GM12878 (cell line): ENCODE results near the gene HMGB4. TPM values are rescaled to one million over a fixed set of nuclear protein-coding genes. Genes with fewer than 3 reads are reported as not detected.

ENCODE experiments used
- ATAC-seq: fragments of 200-7000 bp; cut with Tn5 transposase; 3 replicates; pipeline ENCODE4 v1.9.1; 2020; ENCODE audit warnings: mild to moderate bottlenecking, moderate library complexity
- BruUV-seq: library from RNA; stranded (reverse); fragments of 400-500 nt; replicated peaks from 2 replicates; lab custom pipeline; 2021; lab: Mats Ljungman, UMichigan
- CTCF ChIA-PET: fragments of 300-600 bp; sonication (Branson Sonifier 250); formaldehyde crosslinking; extraction: SDS; loops from one replicate; lab custom pipeline; 2021; ENCODE audit warnings: inconsistent platforms; lab: Yijun Ruan, JAX
- POLR2A ChIA-PET: fragments of 350-600 bp; formaldehyde crosslinking; extraction: SDS; loops from one replicate; lab custom pipeline; 2021; ENCODE audit warnings: inconsistent platforms; lab: Charles Lee
- RAD21 ChIA-PET: fragments of 300-600 bp; sonication (Branson Sonifier 250); formaldehyde crosslinking; loops from one replicate; lab custom pipeline; 2023; ENCODE audit warnings: antibody characterized with exemption; ENCODE audit not compliant: unreplicated experiment; lab: Charles Lee
- SMC1A ChIA-PET: fragments of 300-600 bp; sonication (Branson Sonifier 250); formaldehyde crosslinking; loops from one replicate; lab custom pipeline; 2023; ENCODE audit not compliant: unreplicated experiment, uncharacterized antibody; lab: Charles Lee
- DNase-seq: peaks from one replicate; pipeline ENCODE4 v3.0.0-alpha.2; 2011; ENCODE audit warnings: low read depth, low spot score
- FAIRE-seq: peaks from 3 replicates; lab custom pipeline; 2011; peaks lifted over from hg19 to GRCh38; lab: Jason Lieb, UNC
- H2AFZ ChIP-seq: 2 replicates; pipeline ENCODE4 v1.6.0; 2011; ENCODE audit warnings: low read depth, low read length, control low read depth; ENCODE audit not compliant: control insufficient read depth
- H3K27ac ChIP-seq: 2 replicates; pipeline ENCODE4 v1.5.1; 2011; ENCODE audit warnings: control low read depth; ENCODE audit not compliant: control insufficient read depth, insufficient read depth
- H3K27me3 ChIP-seq, 2 experiments: replicated peaks in 1 of 2; 2 replicates each; pipeline versions ENCODE4 v1.6.0 to v1.6.1; 2011; ENCODE audit warnings: low read length in 1 of 2; ENCODE audit not compliant: control insufficient read depth in 2 of 2, insufficient read depth in 2 of 2
- H3K36me3 ChIP-seq, 2 experiments: 2 replicates each; pipeline ENCODE4 v1.5.1; 2011; ENCODE audit warnings: low read length in 1 of 2; ENCODE audit not compliant: control insufficient read depth in 2 of 2, insufficient read depth in 2 of 2
- H3K4me1 ChIP-seq: 2 replicates; pipeline ENCODE4 v1.6.1; 2011; ENCODE audit warnings: mild to moderate bottlenecking, low read length, moderate library complexity, mixed read lengths; ENCODE audit not compliant: control insufficient read depth, insufficient read depth
- H3K4me2 ChIP-seq: 2 replicates; pipeline ENCODE4 v1.6.0; 2011; ENCODE audit warnings: control low read depth; ENCODE audit not compliant: control insufficient read depth, insufficient read depth
- H3K4me3 ChIP-seq: fragments of 200-600 bp; sonication (generic); 2 replicates; pipeline ENCODE4 v1.5.1; 2016
- H3K79me2 ChIP-seq: 2 replicates; pipeline ENCODE4 v1.6.0; 2011; ENCODE audit warnings: low read length; ENCODE audit not compliant: control insufficient read depth, insufficient read depth
- H3K9ac ChIP-seq: 2 replicates; pipeline ENCODE4 v1.8.0; 2011; ENCODE audit warnings: low read length, control low read depth, mixed read lengths; ENCODE audit not compliant: control insufficient read depth, insufficient read depth
- H3K9me3 ChIP-seq: replicated peaks from 3 replicates; pipeline ENCODE4 v1.5.1; 2011; ENCODE audit warnings: mild to moderate bottlenecking, low read length; ENCODE audit not compliant: control insufficient read depth, insufficient read depth
- H4K20me1 ChIP-seq: 2 replicates; pipeline ENCODE4 v1.6.0; 2011; ENCODE audit not compliant: control insufficient read depth, insufficient read depth
- BACH1 ChIP-seq: fragments of 450-650 bp; IDR thresholded peaks from 2 replicates; pipeline ENCODE4 v1.6.1; 2017; ENCODE audit warnings: mild to moderate bottlenecking, borderline replicate concordance
- BMI1 ChIP-seq: fragments of 450-650 bp; IDR thresholded peaks from 2 replicates; pipeline ENCODE4 v1.6.1; 2016; ENCODE audit warnings: mild to moderate bottlenecking, moderate library complexity, borderline replicate concordance
- CBX3 ChIP-seq: fragments of 200-600 bp; sonication (generic); IDR thresholded peaks from 2 replicates; pipeline ENCODE4 v1.6.1; 2016; ENCODE audit warnings: low read depth, borderline replicate concordance
- CHD1 ChIP-seq: IDR thresholded peaks from 2 replicates; pipeline ENCODE4 v1.6.1; 2012; ENCODE audit warnings: low read depth, low read length, improper control_type of control experiment
- CTCF ChIP-seq, 3 experiments: IDR thresholded peaks in 2 of 3; conservative IDR thresholded peaks in 1 of 3; 2 replicates each; pipeline ENCODE4 v1.5.1; 2011; ENCODE audit warnings: low read depth in 3 of 3, low read length in 3 of 3, mild to moderate bottlenecking in 3 of 3, control low read depth in 2 of 3, moderate library complexity in 2 of 3, inconsistent platforms in 1 of 3, mixed read lengths in 1 of 3; ENCODE audit not compliant: control insufficient read depth in 2 of 3, insufficient read depth in 1 of 3; ENCODE audit errors: extremely low read depth in 1 of 3
- ESRRA ChIP-seq: IDR thresholded peaks from 2 replicates; pipeline ENCODE4 v1.6.1; 2012; ENCODE audit warnings: mild to moderate bottlenecking, low read length, improper control_type of control experiment
- ETV6 ChIP-seq, 2 experiments: fragments of 450-650 bp in 1 of 2; IDR thresholded peaks in 1 of 2; conservative IDR thresholded peaks in 1 of 2; 2 replicates each; pipeline ENCODE4 v1.6.1; 2014; ENCODE audit warnings: antibody characterized with exemption in 1 of 2, borderline replicate concordance in 1 of 2, low read depth in 1 of 2, mild to moderate bottlenecking in 1 of 2, moderate library complexity in 1 of 2
- GABPA ChIP-seq: IDR thresholded peaks from 2 replicates; pipeline ENCODE4 v1.6.1; 2014; ENCODE audit warnings: antibody characterized with exemption, low read depth, mild to moderate bottlenecking, inconsistent platforms
- HSF1 ChIP-seq: fragments of 150-350 bp; IDR thresholded peaks from 2 replicates; pipeline ENCODE4 v1.6.1; 2014; ENCODE audit warnings: mild to moderate bottlenecking, low read depth, low read length
- IKZF2 ChIP-seq, 2 experiments: fragments of 450-650 bp; IDR thresholded peaks; 2 replicates each; pipeline ENCODE4 v1.6.1; 2017; ENCODE audit warnings: mild to moderate bottlenecking in 2 of 2, moderate library complexity in 2 of 2
- LARP7 ChIP-seq: fragments of 450-650 bp; IDR thresholded peaks from 2 replicates; pipeline ENCODE4 v1.6.1; 2017; ENCODE audit warnings: mild to moderate bottlenecking
- MTA2 ChIP-seq: fragments of 450-650 bp; IDR thresholded peaks from 2 replicates; pipeline ENCODE4 v1.6.1; 2016; ENCODE audit warnings: low read depth, mild to moderate bottlenecking, moderate library complexity
- NBN ChIP-seq: fragments of 450-650 bp; IDR thresholded peaks from 2 replicates; pipeline ENCODE4 v1.6.1; 2016
- NR2C2 ChIP-seq: IDR thresholded peaks from 2 replicates; pipeline ENCODE4 v1.6.1; 2011; ENCODE audit warnings: borderline replicate concordance, low read depth; ENCODE audit not compliant: control insufficient read depth, insufficient read length
- RCOR1 ChIP-seq: conservative IDR thresholded peaks from 2 replicates; pipeline ENCODE4 v1.6.1; 2012; ENCODE audit warnings: low read depth, low read length, improper control_type of control experiment
- SMAD5 ChIP-seq: IDR thresholded peaks from 2 replicates; pipeline ENCODE4 v1.6.1; 2016; ENCODE audit warnings: antibody characterized with exemption, low read depth
- SP1 ChIP-seq: IDR thresholded peaks from one replicate; pipeline ENCODE4 v1.6.1; 2011; ENCODE audit warnings: low read depth, low read length
- USF1 ChIP-seq: IDR thresholded peaks from 2 replicates; pipeline ENCODE4 v1.6.1; 2011; ENCODE audit warnings: borderline replicate concordance, low read depth, mild to moderate bottlenecking, moderate library complexity, mixed read lengths, low read length; ENCODE audit not compliant: insufficient read depth; ENCODE audit errors: extremely low read length
- USF2 ChIP-seq: IDR thresholded peaks from 2 replicates; pipeline ENCODE4 v1.6.1; 2011; ENCODE audit warnings: low read depth, low read length, improper control_type of control experiment, borderline replicate concordance
- ZNF217 ChIP-seq: fragments of 450-650 bp; IDR thresholded peaks from 2 replicates; pipeline ENCODE4 v1.6.1; 2017; ENCODE audit warnings: antibody characterized with exemption, mild to moderate bottlenecking
- WGBS: methylation state at CpG from one replicate; pipeline ENCODE4 v1.1.6; 2016; ENCODE audit warnings: low lambda C conversion rate; ENCODE audit not compliant: insufficient replicate concordance, insufficient coverage; ENCODE audit errors: missing lambda C conversion rate; 5-methylcytosine and 5-hydroxymethylcytosine counted together
- in situ Hi-C: fragments of 300-500 bp; cut with MboI; formaldehyde crosslinking; loops from 9 replicates; pipeline ENCODE4 v1.14.3; 2018; ENCODE audit warnings: mixed read lengths
- intact Hi-C: fragments of 100-400 bp; cut with micrococcal nuclease; formaldehyde crosslinking; loops from one replicate; pipeline ENCODE4 v1.14.2; 2022; ENCODE audit not compliant: unreplicated experiment
- polyA plus RNA-seq, 11 experiments: library from polyadenylated mRNA; depleted of rRNA in 4 of 11; unstranded in 6 of 11; stranded (reverse) in 5 of 11; fragments of >200 nt; fragmentation: Nextera tagmentation in 4 of 11; fragmentation: Illumina TruSeq in 1 of 11; extraction: Ambion mirVana in 4 of 11; extraction: Trizol in 1 of 11; gene quantifications; 1 replicate in 1 of 11; 2 replicates in 10 of 11; pipeline versions ENCODE4 v1.2.1 to v1.2.3, GENCODE V29; 2011 to 2016; ENCODE audit warnings: inconsistent platforms in 2 of 11, missing spikeins in 2 of 11, low read depth in 1 of 11
- total RNA-seq, 4 experiments: library from RNA; depleted of rRNA in 3 of 4; stranded (reverse); fragments of >200 nt in 3 of 4; fragmentation: Illumina TruSeq in 1 of 4; extraction: Trizol in 1 of 4; gene quantifications; 2 replicates each; pipeline versions ENCODE4 v1.2.1 to v1.2.3, GENCODE V29; 2013 to 2021

HMGB4 gene
- total and polyA plus RNA-seq, 10 of the 15 experiments (the other 5 are each of a cell fraction or from before 2014, with no cell fraction given): not detected

GRCh38 chr1:33895976-33896375 lies 32.1 kb downstream of the HMGB4 start:
- ChIA-PET RAD21 (no interaction called here), POLR2A (no interaction called here), SMC1A (no interaction called here), CTCF (no interaction called here)
- no peak overlapping the region for H3K9ac ChIP-seq
- no peak for ATAC-seq
- WGBS: 2% methylated on average over 2 of the region's 2 CpGs
- intact Hi-C loops (no loop called here), in situ Hi-C loops (no loop called here)
- no peak for DNase-seq
- TF ChIP-seq CTCF (IDR thresholded peaks at IDR 0.05 in 2 of 3, conservative IDR thresholded peaks at IDR 0.05 in 1 of 3; ENCODE audit: control insufficient read depth in 2 of 3, extremely low read depth in 1 of 3, insufficient read depth in 1 of 3, low read depth in 3 of 3, low read length in 3 of 3): no peak
- TF ChIP-seq ETV6 (conservative IDR thresholded peaks at IDR 0.05 in 1 of 2, IDR thresholded peaks at IDR 0.05 in 1 of 2; ENCODE audit: borderline replicate concordance in 1 of 2, low read depth in 1 of 2): no peak
- no peak for TF ChIP-seq ESRRA
- no peak for TF ChIP-seq BACH1
- TF ChIP-seq SP1: no peak
- no peak for TF ChIP-seq LARP7
- TF ChIP-seq HSF1: no peak
- no peak for TF ChIP-seq NR2C2
- TF ChIP-seq SMAD5: no peak
- no peak for TF ChIP-seq NBN
- no peak for TF ChIP-seq CHD1
- TF ChIP-seq BMI1: no peak
- no peak for TF ChIP-seq GABPA
- no peak for TF ChIP-seq IKZF2 (IDR thresholded peaks at IDR 0.05)
- TF ChIP-seq CBX3: no peak
- TF ChIP-seq USF1: no peak
- TF ChIP-seq MTA2: no peak
- TF ChIP-seq ZNF217: no peak
- no peak for TF ChIP-seq USF2
- TF ChIP-seq RCOR1: no peak
- no peaks in the 10 kb centered on the region for H3K79me2 ChIP-seq
- H3K27me3 ChIP-seq: no peaks in the 10 kb centered on the region
- no peaks in the 10 kb centered on the region for H4K20me1 ChIP-seq
- no peaks in the 10 kb centered on the region for H3K4me1 ChIP-seq
- H3K9me3 ChIP-seq: no peaks in the 10 kb centered on the region
- no peak overlapping the region for H2AFZ ChIP-seq
- no peak overlapping the region for H3K4me3 ChIP-seq
- H3K27ac ChIP-seq: no peak overlapping the region
- FAIRE-seq: no peak
- H3K36me3 ChIP-seq: no peaks in the 10 kb centered on the region
- no TSS peak for BruUV-seq
- H3K4me2 ChIP-seq: no peak overlapping the region
